HEK293 (cell line): Measurements from ENCODE around the gene NELL1.

Experiments
- KLF1 ChIP-seq: fragments of 450-650 bp; formaldehyde crosslinking; IDR thresholded peaks from 2 replicates; pipeline ENCODE4 v1.5.1; 2016; ENCODE audit warnings: missing biosample characterization, missing genetic modification characterization
- MEIS1 ChIP-seq: sonication (generic); formaldehyde crosslinking; IDR thresholded peaks from 2 replicates; pipeline ENCODE4 v1.8.1; 2022; ENCODE audit warnings: missing genetic modification reagents, mild to moderate bottlenecking, borderline replicate concordance
- PRDM1 ChIP-seq: fragments of 450-650 bp; formaldehyde crosslinking; IDR thresholded peaks from 2 replicates; pipeline ENCODE4; 2016; ENCODE audit warnings: missing biosample characterization, missing genetic modification characterization
- SP2 ChIP-seq: fragments of 450-650 bp; formaldehyde crosslinking; IDR thresholded peaks from 2 replicates; pipeline ENCODE4 v1.5.1; 2016; ENCODE audit warnings: missing biosample characterization, missing genetic modification characterization
- ZBTB49 ChIP-seq: fragments of 450-650 bp; formaldehyde crosslinking; IDR thresholded peaks from 2 replicates; pipeline ENCODE4 v1.5.1; 2016; ENCODE audit warnings: missing biosample characterization, missing genetic modification characterization, low read depth
- ZNF10 ChIP-seq: fragments of 450-650 bp; formaldehyde crosslinking; IDR thresholded peaks from 2 replicates; pipeline ENCODE4 v1.5.1; 2017; ENCODE audit warnings: missing biosample characterization, missing genetic modification characterization
- ZNF274 ChIP-seq, 2 experiments: fragments of 200-500 bp in 1 of 2; fragments of 450-650 bp in 1 of 2; sonication (Bioruptor generic) in 1 of 2; formaldehyde crosslinking in 1 of 2; IDR thresholded peaks; 2 replicates each; pipeline versions ENCODE4 v1.5.1 to v1.6.1; 2014 to 2016; ENCODE audit warnings: borderline replicate concordance in 1 of 2, inconsistent platforms in 1 of 2, low read length in 1 of 2, missing biosample characterization in 1 of 2, missing genetic modification characterization in 1 of 2
- ZNF792 ChIP-seq: fragments of 450-650 bp; formaldehyde crosslinking; IDR thresholded peaks from 2 replicates; pipeline ENCODE4 v1.5.1; 2016; ENCODE audit warnings: missing biosample characterization, missing genetic modification characterization
- TF ChIP-seq, protein P1 (sequence below): fragments of 450-650 bp; formaldehyde crosslinking; IDR thresholded peaks from 2 replicates; pipeline ENCODE4 v1.5.1; 2016; ENCODE audit warnings: missing biosample characterization, missing genetic modification characterization
- TF ChIP-seq, protein P2 (sequence below): fragments of 450-650 bp; formaldehyde crosslinking; IDR thresholded peaks from 2 replicates; pipeline ENCODE4 v1.5.1; 2017; ENCODE audit warnings: missing biosample characterization, missing genetic modification characterization
- TF ChIP-seq, protein P3 (sequence below): fragments of 450-650 bp; formaldehyde crosslinking; IDR thresholded peaks from 2 replicates; pipeline ENCODE4 v1.5.1; 2017; ENCODE audit warnings: missing biosample characterization, mild to moderate bottlenecking, missing genetic modification characterization, moderate library complexity

GRCh38 chr11:21484039-21484438 lies 814.7 kb downstream of the NELL1 start:
- TF ChIP-seq, protein P1, sequence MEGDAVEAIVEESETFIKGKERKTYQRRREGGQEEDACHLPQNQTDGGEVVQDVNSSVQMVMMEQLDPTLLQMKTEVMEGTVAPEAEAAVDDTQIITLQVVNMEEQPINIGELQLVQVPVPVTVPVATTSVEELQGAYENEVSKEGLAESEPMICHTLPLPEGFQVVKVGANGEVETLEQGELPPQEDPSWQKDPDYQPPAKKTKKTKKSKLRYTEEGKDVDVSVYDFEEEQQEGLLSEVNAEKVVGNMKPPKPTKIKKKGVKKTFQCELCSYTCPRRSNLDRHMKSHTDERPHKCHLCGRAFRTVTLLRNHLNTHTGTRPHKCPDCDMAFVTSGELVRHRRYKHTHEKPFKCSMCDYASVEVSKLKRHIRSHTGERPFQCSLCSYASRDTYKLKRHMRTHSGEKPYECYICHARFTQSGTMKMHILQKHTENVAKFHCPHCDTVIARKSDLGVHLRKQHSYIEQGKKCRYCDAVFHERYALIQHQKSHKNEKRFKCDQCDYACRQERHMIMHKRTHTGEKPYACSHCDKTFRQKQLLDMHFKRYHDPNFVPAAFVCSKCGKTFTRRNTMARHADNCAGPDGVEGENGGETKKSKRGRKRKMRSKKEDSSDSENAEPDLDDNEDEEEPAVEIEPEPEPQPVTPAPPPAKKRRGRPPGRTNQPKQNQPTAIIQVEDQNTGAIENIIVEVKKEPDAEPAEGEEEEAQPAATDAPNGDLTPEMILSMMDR (tag by site-specific recombination): no peak
- TF ChIP-seq MEIS1: no peak
- TF ChIP-seq KLF1 (tag by site-specific recombination): no peak
- TF ChIP-seq ZNF10: no peak
- no peak for TF ChIP-seq ZBTB49 (tag by site-specific recombination)
- TF ChIP-seq, protein P2, sequence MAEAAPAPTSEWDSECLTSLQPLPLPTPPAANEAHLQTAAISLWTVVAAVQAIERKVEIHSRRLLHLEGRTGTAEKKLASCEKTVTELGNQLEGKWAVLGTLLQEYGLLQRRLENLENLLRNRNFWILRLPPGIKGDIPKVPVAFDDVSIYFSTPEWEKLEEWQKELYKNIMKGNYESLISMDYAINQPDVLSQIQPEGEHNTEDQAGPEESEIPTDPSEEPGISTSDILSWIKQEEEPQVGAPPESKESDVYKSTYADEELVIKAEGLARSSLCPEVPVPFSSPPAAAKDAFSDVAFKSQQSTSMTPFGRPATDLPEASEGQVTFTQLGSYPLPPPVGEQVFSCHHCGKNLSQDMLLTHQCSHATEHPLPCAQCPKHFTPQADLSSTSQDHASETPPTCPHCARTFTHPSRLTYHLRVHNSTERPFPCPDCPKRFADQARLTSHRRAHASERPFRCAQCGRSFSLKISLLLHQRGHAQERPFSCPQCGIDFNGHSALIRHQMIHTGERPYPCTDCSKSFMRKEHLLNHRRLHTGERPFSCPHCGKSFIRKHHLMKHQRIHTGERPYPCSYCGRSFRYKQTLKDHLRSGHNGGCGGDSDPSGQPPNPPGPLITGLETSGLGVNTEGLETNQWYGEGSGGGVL (tag by site-specific recombination): no peak
- no peak for TF ChIP-seq ZNF274 (IDR thresholded peaks at IDR 0.05; ENCODE audit: low read length)
- TF ChIP-seq ZNF274 (tag by site-specific recombination; IDR thresholded peaks at IDR 0.05; ENCODE audit: borderline replicate concordance): no peak
- no peak for TF ChIP-seq ZNF792 (tag by site-specific recombination)
- no peak for TF ChIP-seq SP2 (tag by site-specific recombination)
- TF ChIP-seq, protein P3, sequence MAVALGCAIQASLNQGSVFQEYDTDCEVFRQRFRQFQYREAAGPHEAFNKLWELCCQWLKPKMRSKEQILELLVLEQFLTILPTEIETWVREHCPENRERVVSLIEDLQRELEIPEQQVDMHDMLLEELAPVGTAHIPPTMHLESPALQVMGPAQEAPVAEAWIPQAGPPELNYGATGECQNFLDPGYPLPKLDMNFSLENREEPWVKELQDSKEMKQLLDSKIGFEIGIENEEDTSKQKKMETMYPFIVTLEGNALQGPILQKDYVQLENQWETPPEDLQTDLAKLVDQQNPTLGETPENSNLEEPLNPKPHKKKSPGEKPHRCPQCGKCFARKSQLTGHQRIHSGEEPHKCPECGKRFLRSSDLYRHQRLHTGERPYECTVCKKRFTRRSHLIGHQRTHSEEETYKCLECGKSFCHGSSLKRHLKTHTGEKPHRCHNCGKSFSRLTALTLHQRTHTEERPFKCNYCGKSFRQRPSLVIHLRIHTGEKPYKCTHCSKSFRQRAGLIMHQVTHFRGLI (tag by site-specific recombination): no peak
- TF ChIP-seq PRDM1 (tag by site-specific recombination): no peak
